ENCODE data around the gene SRMS. TPM values are rescaled to one million over a fixed set of nuclear protein-coding genes. Genes with fewer than 3 reads are reported as not detected.

The SRMS gene
- total RNA-seq, 1 donor from 2014 or later = not detected

GRCh38 chr20:63497946-63498935, 49.3 kb downstream of the SRMS start:
- intact Hi-C loops (cut with DNase I) = no loop called here
- Histone ChIP-seq H3K36me3 (no peaks in the 10 kb centered on the region), H3K9me3 (no peaks in the 10 kb centered on the region), H3K27me3 (peaks cover 9% of the 10 kb centered on the region), H3K4me3 (peak overlapping the region; percentile 53 to 55), H3K27ac (no peak overlapping the region), H3K4me1 (peaks cover 0 to 7% of the 10 kb centered on the region in 2 donors)
- TF ChIP-seq CTCF (IDR thresholded peaks at IDR 0.05) = no peak
- no peak for DNase-seq (ENCODE audit: low spot score in 2 of 2)

DNA sequence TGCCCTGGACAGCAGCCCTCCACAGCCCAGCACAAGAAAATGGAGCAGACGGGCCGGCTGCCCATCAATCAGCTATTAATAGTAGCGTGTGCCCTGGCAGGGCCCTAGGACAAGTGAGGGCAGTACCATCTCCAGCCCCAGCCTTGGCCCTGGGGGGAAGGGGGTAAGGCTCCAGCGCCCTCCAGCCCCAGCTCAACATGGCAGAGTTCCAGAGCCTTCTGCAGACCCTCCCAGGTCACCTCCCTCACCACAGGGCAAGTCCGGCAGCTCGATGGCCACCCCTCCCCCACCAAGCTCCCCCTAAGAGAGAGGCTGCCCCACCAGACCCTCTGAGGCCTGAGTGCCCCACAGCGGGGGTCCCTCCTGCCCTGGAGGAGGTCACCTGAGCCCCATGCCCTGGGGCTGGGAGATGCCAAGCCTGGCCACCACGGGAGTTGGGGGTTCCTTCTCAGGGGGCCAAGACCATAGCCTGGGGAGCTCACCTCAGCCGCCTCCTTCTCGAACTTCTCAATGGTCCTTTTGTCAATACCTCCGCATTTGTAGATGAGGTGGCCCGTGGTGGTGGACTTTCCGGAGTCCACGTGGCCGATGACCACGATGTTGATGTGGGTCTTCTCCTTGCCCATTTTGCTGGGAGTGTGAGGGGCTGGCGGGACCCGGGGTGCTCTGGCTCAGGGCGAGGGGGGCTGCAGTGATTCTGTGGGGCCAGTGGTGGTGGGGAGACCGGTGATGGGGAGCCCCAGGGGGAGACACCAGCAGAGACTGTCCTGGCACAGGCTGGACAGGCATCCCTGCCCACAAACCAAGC, 50.2 kb downstream of the SRMS start:
- Histone ChIP-seq H3K36me3 (no peaks in the 10 kb centered on the region), H3K27me3 (peaks cover 9% of the 10 kb centered on the region), H3K27ac (no peak overlapping the region), H3K9me3 (no peaks in the 10 kb centered on the region), H3K4me1 (peaks cover 0 to 7% of the 10 kb centered on the region in 2 donors), H3K4me3 (peak overlapping the region in 1 of 2 donors; percentile 55)
- no peak for TF ChIP-seq CTCF (IDR thresholded peaks at IDR 0.05)
- no peak for DNase-seq (ENCODE audit: low spot score in 2 of 2)
- intact Hi-C loops (cut with DNase I) = no loop called here

GRCh38 chr20:63496596-63497120, 50.9 kb downstream of the SRMS start:
- no peak for DNase-seq (ENCODE audit: low spot score in 2 of 2)
- Histone ChIP-seq H3K4me3 (peak overlapping the region; percentile 35 to 47), H3K27me3 (peaks cover 9% of the 10 kb centered on the region)

DNA sequence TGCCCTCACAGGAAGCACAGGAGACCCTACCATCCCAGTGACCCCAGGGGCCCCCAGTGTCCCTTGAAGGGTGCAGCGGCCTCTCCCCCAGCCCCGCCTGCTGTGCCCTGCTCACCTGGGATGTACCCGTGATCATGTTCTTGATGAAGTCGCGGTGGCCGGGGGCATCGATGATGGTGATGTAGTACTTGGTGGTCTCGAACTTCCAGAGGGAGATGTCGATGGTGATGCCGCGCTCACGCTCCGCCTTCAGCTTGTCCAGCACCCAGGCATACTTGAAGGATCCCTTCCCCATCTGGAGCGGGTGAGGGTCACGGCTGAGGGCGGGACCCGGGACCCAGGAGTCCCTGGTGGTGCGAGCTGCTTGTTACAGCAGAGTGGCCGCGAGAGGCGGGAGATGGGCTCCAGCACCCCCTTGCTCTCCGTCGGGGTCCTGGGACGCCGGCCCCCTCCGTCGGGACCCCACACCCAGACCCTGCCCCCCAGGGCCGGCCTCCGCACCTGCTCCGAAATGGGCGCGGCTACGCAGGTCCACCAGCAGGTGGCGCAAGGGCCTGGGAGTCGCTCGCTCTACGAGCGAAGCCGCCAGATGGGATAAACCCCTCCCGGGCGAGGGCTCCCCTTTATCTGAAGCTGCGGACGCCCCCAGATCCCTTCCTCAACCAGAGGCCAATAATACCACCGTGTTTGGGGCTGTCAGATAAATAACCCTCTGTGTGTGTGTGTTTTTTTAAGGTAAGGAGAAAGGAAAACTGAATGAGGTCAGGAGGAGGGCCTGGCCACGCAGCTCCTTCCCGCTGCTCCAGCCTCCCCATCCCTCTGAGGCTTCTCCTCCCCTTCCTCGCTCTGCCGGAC, 51.6 kb downstream of the SRMS start:
- H3K4me3 ChIP-seq = peak overlapping the region; percentile 35 to 47
- no peak overlapping the region for H3K27ac ChIP-seq
- TF ChIP-seq CTCF (IDR thresholded peaks at IDR 0.05) = peak; percentile 74 to 96 (median 92)
- no peaks in the 10 kb centered on the region for H3K9me3 ChIP-seq
- no peaks in the 10 kb centered on the region for H3K36me3 ChIP-seq
- peaks cover 9% of the 10 kb centered on the region for H3K27me3 ChIP-seq
- peak in 1 of 2 donors; percentile 78 for DNase-seq (ENCODE audit: low spot score in 2 of 2)
- H3K4me1 ChIP-seq = peaks cover 0 to 7% of the 10 kb centered on the region in 2 donors
- intact Hi-C loops (cut with DNase I) = loop anchor here (1.0 kb wide), 1 partner anchor 24 kb away; the partner anchor contains the start of gene PPDPF

More at GRCh38 chr20:63496596-63497120, 50.9 kb downstream of the SRMS start:
- TF ChIP-seq CTCF (IDR thresholded peaks at IDR 0.05) = no peak
- H3K4me1 ChIP-seq = peaks cover 0 to 7% of the 10 kb centered on the region in 2 donors
- intact Hi-C loops (cut with DNase I) = loop anchor here (1.0 kb wide), 1 partner anchor 24 kb away; the partner anchor contains the start of gene PPDPF
- H3K9me3 ChIP-seq = no peaks in the 10 kb centered on the region
- no peaks in the 10 kb centered on the region for H3K36me3 ChIP-seq
- H3K27ac ChIP-seq = no peak overlapping the region

All from ascending aorta (tissue), 2 donors.